HG03060 (cell line): ENCODE data around the gene CAMSAP1.

Experiments used
- ATAC-seq: cut with Tn5 transposase; IDR thresholded peaks from one replicate; pipeline ENCODE4 v1.9.1; 2021; ENCODE audit warnings: low read depth, moderate number of reproducible peaks; ENCODE audit not compliant: unreplicated experiment

Gene CAMSAP1

GRCh38 chr9:135885100-135885853 is 22.1 kb downstream of the CAMSAP1 start:
- no peak for ATAC-seq

GRCh38 chr9:135884328-135885035 is 22.9 kb downstream of the CAMSAP1 start:
- no peak for ATAC-seq

- ATAC-seq = no peak
These were observed 23.8 kb downstream of the CAMSAP1 start for GRCh38 chr9:135883410-135884089.

GRCh38 chr9:135882011-135882410 is 25.3 kb downstream of the CAMSAP1 start:
- no peak for ATAC-seq

GRCh38 chr9:135880438-135880837 is 26.9 kb downstream of the CAMSAP1 start:
- no peak for ATAC-seq

GRCh38 chr9:135879619-135880018 is 27.7 kb downstream of the CAMSAP1 start:
- ATAC-seq = no peak

- ATAC-seq = no peak
These were observed 28.1 kb downstream of the CAMSAP1 start for GRCh38 chr9:135879237-135879601.

GRCh38 chr9:135878528-135879236 is 28.7 kb downstream of the CAMSAP1 start:
- no peak for ATAC-seq

- ATAC-seq = no peak
These were observed 29.4 kb downstream of the CAMSAP1 start for GRCh38 chr9:135877791-135878527.

GRCh38 chr9:135876936-135877335 is 30.4 kb downstream of the CAMSAP1 start:
- ATAC-seq = no peak

GRCh38 chr9:135874859-135875258 is 32.5 kb downstream of the CAMSAP1 start:
- no peak for ATAC-seq

- ATAC-seq = no peak
These were observed 37.4 kb downstream of the CAMSAP1 start for GRCh38 chr9:135869909-135870308.

- no peak for ATAC-seq
These were observed 41.8 kb downstream of the CAMSAP1 start for GRCh38 chr9:135865531-135865930.

- no peak for ATAC-seq
These were observed 42.8 kb downstream of the CAMSAP1 start for GRCh38 chr9:135864447-135865049.

GRCh38 chr9:135862809-135863208 is 44.5 kb downstream of the CAMSAP1 start:
- ATAC-seq = no peak

GRCh38 chr9:135858491-135859185 is 48.7 kb downstream of the CAMSAP1 start:
- ATAC-seq = no peak

- no peak for ATAC-seq
These were observed 49.5 kb downstream of the CAMSAP1 start for GRCh38 chr9:135857843-135858242.

GRCh38 chr9:135857371-135857786 is 50.0 kb downstream of the CAMSAP1 start:
- ATAC-seq = no peak

GRCh38 chr9:135851748-135852147 is 55.6 kb downstream of the CAMSAP1 start:
- ATAC-seq = no peak
